GM10266 (cell line): ENCODE data around the gene GPR161.

Experiments used
- DNase-seq: peaks from one replicate; pipeline ENCODE4 v3.0.0; 2012; ENCODE audit errors: extremely low spot score
- TF ChIP-seq, protein P1 (sequence below): IDR thresholded peaks from 2 replicates; pipeline ENCODE4 v1.5.1; 2012; ENCODE audit warnings: mild to moderate bottlenecking, low read depth; ENCODE audit not compliant: control insufficient read depth, insufficient read depth; ENCODE audit errors: missing control alignments

The GPR161 gene

DNA sequence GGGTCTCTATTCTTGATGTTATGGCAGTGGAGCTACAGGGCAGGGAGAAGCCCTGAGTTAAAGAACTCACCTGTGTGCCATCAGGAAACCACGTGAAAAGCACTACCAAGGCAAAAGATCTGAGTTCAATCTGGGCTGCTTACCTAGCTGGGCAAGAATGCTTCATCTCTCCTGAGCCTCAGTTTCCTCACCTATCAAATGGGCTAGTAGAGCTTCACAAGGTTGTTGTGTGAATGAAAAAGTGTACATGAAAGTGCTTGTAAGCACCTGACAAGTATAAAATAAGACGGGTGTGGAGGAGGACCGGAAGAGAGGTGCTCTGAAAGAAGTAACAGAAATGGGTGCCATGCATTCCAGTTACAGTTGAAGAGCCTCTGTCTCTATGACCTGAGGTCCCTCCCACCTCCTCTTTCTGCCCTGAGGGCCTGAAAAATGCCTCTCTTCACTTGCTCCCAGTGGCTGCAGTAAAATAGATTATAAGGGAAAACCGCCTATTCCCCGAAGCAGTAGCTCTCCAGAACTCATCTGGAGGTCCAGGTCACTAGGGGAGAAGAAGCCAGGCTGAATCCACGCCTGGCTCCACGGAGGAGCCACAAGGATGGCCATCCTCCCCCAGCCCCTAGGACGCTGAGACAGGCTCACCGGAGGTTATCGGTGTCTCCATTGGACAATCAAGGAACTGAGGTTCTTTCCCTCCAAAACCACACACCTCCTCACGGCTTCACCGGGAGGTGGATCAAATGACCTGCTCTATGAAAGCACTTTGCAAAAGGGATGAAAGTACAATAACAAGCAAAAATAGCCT lies 1.4 kb downstream of the GPR161 start:
- DNase-seq = no peak
- TF ChIP-seq, protein P1, sequence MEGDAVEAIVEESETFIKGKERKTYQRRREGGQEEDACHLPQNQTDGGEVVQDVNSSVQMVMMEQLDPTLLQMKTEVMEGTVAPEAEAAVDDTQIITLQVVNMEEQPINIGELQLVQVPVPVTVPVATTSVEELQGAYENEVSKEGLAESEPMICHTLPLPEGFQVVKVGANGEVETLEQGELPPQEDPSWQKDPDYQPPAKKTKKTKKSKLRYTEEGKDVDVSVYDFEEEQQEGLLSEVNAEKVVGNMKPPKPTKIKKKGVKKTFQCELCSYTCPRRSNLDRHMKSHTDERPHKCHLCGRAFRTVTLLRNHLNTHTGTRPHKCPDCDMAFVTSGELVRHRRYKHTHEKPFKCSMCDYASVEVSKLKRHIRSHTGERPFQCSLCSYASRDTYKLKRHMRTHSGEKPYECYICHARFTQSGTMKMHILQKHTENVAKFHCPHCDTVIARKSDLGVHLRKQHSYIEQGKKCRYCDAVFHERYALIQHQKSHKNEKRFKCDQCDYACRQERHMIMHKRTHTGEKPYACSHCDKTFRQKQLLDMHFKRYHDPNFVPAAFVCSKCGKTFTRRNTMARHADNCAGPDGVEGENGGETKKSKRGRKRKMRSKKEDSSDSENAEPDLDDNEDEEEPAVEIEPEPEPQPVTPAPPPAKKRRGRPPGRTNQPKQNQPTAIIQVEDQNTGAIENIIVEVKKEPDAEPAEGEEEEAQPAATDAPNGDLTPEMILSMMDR = no peak

GRCh38 chr1:168134642-168135041 lies 2.1 kb downstream of the GPR161 start:
- DNase-seq = no peak
- TF ChIP-seq, protein P1 = no peak

DNA sequence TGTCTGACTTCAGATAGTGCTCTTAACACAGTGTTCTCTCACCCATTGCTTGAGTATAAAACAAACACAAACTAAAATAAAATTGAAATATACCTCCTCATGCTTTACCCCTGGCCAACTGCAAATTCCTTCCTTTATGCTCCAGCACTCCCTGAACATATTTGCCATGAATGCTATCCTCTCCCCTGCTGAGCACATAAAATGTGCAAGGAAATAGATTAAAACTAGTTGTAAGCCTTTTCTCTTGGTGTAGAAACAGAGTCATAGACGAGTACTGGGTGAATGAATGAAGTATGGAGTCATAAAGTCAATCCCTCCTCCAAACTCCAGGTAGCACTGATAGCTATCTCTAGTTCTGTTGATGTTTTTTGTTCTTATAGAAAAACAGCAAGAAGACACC lies 2.6 kb downstream of the GPR161 start:
- no peak for DNase-seq
- TF ChIP-seq, protein P1 = no peak

DNA sequence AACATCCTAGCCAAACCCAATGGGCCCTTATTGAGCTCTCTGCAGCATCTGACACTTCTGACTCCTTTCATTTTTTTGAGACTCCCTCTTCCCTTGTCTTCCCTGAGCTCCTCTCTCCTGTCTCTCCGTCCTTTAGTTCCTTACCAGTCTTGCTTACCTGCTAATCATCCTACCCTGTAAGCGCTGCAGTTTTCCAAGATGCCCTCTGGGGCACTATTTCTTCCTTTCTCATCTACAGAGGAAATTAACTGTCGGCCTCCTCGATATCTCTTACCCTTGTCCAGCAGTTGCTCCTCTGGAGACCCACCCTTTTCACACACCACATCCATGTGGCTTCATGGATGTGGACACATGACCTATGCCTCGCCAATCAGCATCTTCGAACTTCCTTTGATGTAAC lies 6.8 kb downstream of the GPR161 start:
- TF ChIP-seq, protein P1 = no peak
- DNase-seq = no peak

DNA sequence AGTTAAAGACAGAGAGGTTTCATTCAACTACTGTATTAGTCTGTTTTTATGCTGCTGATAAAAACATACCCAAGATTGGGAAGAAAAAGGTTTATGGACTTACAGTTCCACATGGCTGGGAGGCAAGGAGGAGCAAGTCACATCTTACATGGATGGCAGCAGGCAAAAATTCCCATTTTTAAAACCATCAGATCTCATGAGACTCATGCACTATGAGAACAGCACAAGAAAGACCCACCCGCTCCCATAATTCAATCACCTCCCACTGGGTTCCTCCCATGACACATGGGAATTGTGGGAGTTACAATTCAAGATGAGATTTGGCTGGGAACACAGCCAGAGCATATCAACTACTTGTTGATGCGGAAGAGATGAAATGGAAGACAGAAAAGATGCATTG lies 9.2 kb downstream of the GPR161 start:
- TF ChIP-seq, protein P1 = no peak
- no peak for DNase-seq

DNA sequence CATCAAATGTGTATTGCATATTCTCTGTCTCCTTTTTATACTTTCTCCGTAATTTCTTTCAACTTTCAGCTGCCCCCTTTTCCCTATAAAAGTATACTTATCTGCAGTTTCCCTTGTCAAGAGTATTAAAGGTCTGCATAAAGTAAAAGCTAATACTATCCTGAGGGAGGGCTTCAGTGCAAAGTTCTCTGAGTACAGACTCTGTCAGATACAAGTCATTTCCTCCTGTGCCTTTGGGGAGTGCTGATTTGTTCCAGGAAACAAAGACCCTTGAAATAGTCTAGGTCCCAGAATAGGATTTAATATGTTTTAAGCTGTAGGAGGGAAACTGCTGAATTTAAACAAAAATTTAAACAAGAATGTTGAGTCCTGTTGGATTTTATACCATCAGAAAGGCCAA lies 11.7 kb downstream of the GPR161 start:
- DNase-seq = no peak
- TF ChIP-seq, protein P1 = no peak

DNA sequence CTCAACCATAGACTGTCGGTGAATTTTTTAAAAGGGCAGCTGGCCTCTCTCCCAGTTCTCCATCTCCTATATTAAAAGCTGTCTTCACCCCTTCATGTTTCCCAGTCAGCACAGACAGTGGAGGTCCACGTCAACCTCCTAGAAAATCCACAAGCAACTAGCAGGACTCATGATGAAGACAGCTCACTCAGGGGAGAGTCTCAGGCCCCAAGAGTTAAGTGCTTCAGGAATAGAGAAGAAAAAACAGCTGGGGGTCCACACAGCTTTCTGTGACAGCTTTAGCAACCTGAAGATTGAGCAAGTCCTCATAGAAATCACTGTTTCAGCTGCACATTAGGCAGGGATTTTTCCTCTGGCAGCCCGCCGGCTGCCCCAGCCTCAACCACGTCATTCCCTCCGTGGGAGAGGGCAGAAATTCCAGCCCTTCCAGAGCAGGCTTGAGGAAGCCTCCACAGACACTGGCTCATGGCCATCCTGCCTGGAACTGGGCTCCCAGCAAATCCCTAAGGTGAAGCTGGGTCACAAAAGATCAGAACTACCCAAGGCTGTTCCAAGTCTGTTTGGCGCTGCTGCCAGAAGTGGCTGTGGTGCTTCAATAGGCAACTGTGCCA lies 15.2 kb downstream of the GPR161 start:
- TF ChIP-seq, protein P1 = no peak
- no peak for DNase-seq
